Lung (tissue), 12 donors: Measurements from ENCODE around the gene PDE4B. TPM values are rescaled to one million over a fixed set of nuclear protein-coding genes. Genes with fewer than 3 reads are reported as not detected.
"Not testable (repeated sequence)": the region's sequence is repeated elsewhere in the genome, so short reads cannot be mapped to it uniquely, and the experiment has no call there.

Source experiments
- ATAC-seq: fragments of 200-7000 bp; cut with Tn5 transposase; one replicate; pipeline ENCODE4 v1.9.1; 2020; ENCODE audit warnings: moderate number of reproducible peaks; ENCODE audit not compliant: insufficient read depth, low FRiP score
- DNase-seq, 3 donors: peaks; one replicate each; pipeline ENCODE4 v3.0.0-alpha.2; 2013 to 2017
- H3K27ac ChIP-seq, 2 donors: one replicate each; pipeline ENCODE4 v1.5.1; 2013; ENCODE audit warnings: mild to moderate bottlenecking in 2 of 2, moderate library complexity in 2 of 2, control low read depth in 1 of 2, inconsistent platforms in 1 of 2, low read depth in 1 of 2, low read length in 1 of 2
- H3K27me3 ChIP-seq, 3 donors: one replicate each; pipeline ENCODE4 v1.5.1; 2013; ENCODE audit warnings: low read length in 2 of 3; ENCODE audit not compliant: control insufficient read depth in 3 of 3, insufficient read depth in 3 of 3
- H3K36me3 ChIP-seq, 4 donors: one replicate each; pipeline ENCODE4 v1.5.1; 2013; ENCODE audit warnings: low read length in 4 of 4, mild to moderate bottlenecking in 1 of 4, moderate library complexity in 1 of 4; ENCODE audit not compliant: control insufficient read depth in 4 of 4, insufficient read depth in 4 of 4
- H3K4me1 ChIP-seq, 5 donors: one replicate each; pipeline ENCODE4 v1.5.1; 2013; ENCODE audit warnings: low read length in 5 of 5, mild to moderate bottlenecking in 2 of 5, moderate library complexity in 1 of 5; ENCODE audit not compliant: control insufficient read depth in 5 of 5, insufficient read depth in 5 of 5
- H3K4me3 ChIP-seq: one replicate; pipeline ENCODE4 v1.5.1; 2013; ENCODE audit warnings: mild to moderate bottlenecking, control low read depth, moderate library complexity
- H3K9ac ChIP-seq, 2 donors: one replicate each; pipeline ENCODE4 v1.5.1; 2013; ENCODE audit warnings: low read length in 2 of 2, control low read depth in 1 of 2; ENCODE audit not compliant: insufficient read depth in 1 of 2
- H3K9me3 ChIP-seq, 4 donors: one replicate each; pipeline ENCODE4 v1.5.1; 2013; ENCODE audit warnings: low read length in 3 of 4, mild to moderate bottlenecking in 1 of 4, moderate library complexity in 1 of 4; ENCODE audit not compliant: control insufficient read depth in 4 of 4, insufficient read depth in 3 of 4
- CTCF ChIP-seq: IDR thresholded peaks from 2 replicates; pipeline ENCODE4 v1.5.1; 2012; ENCODE audit warnings: mild to moderate bottlenecking; ENCODE audit errors: control extremely low read depth, extremely low read depth
- WGBS, 2 donors: extraction: QIAGEN DNeasy Blood & Tissue Kit; methylation state at CpG; one replicate each; pipeline ENCODE4 v1.1.7; 2013; 5-methylcytosine and 5-hydroxymethylcytosine counted together
- polyA plus RNA-seq, 2 donors: library from polyadenylated mRNA; stranded (reverse); fragments of 200-250 nt; gene quantifications; one replicate each; pipeline ENCODE4 v1.2.1, GENCODE V29; 2013
- total RNA-seq, 2 donors: library from RNA; depleted of rRNA in 1 of 2; stranded (reverse); fragments of >200 nt in 1 of 2; gene quantifications; one replicate each; pipeline ENCODE4 v1.2.1, GENCODE V29; 2014 to 2021
- donor health status: control.
- donor health status: control.
- donor health status: Bipolar disorder and iron deficiency.
- donor health status: healthy.
- donor health status: DM: yes; HTN: yes; CAD: no.

PDE4B gene
- total and polyA plus RNA-seq, 4 donors: 4.0 to 96.2 (median 20.2) TPM

- H3K9me3 ChIP-seq, H3K4me1 ChIP-seq, H3K27me3 ChIP-seq, H3K36me3 ChIP-seq, H3K9ac ChIP-seq, ATAC-seq, DNase-seq, H3K4me3 ChIP-seq, H3K27ac ChIP-seq: not testable (repeated sequence)
- WGBS, 2 donors: 81 to 90% methylated on average over 3 of the region's 5 CpGs
Observed at GRCh38 chr1:66104076-66104475, 311.4 kb downstream of the PDE4B start.

- Histone ChIP-seq H3K9ac (no peak overlapping the region), H3K9me3 (no peaks in the 10 kb centered on the region), H3K27me3 (no peaks in the 10 kb centered on the region), H3K36me3 (no peaks in the 10 kb centered on the region), H3K27ac (no peak overlapping the region), H3K4me1 (no peaks in the 10 kb centered on the region), H3K4me3 (no peak overlapping the region)
- ATAC-seq: no peak
- no peak for DNase-seq
- WGBS, 2 donors: 88 to 92% methylated on average over 2 of the region's 2 CpGs
- no peak for TF ChIP-seq CTCF
Observed at GRCh38 chr1:66108624-66109023, 315.9 kb downstream of the PDE4B start.

GRCh38 chr1:66112744-66113400, 320.2 kb downstream of the PDE4B start:
- ATAC-seq (no peak), DNase-seq (no peak)
- Histone ChIP-seq H3K4me1 (no peaks in the 10 kb centered on the region), H3K27ac (no peak overlapping the region), H3K9ac (no peak overlapping the region), H3K4me3 (no peak overlapping the region), H3K9me3 (no peaks in the 10 kb centered on the region), H3K36me3 (no peaks in the 10 kb centered on the region), H3K27me3 (no peaks in the 10 kb centered on the region)
- no peak for TF ChIP-seq CTCF
- WGBS, 2 donors: 76 to 85% methylated on average over 2 of the region's 2 CpGs

GRCh38 chr1:66119148-66119547, 326.5 kb downstream of the PDE4B start:
- ATAC-seq (no peak), DNase-seq (no peak)
- Histone ChIP-seq H3K9me3 (no peaks in the 10 kb centered on the region), H3K27ac (no peak overlapping the region), H3K36me3 (no peaks in the 10 kb centered on the region), H3K27me3 (peaks cover 0 to 2% (median 0%) of the 10 kb centered on the region in 3 donors), H3K4me3 (no peak overlapping the region), H3K9ac (no peak overlapping the region), H3K4me1 (no peaks in the 10 kb centered on the region)
- no peak for TF ChIP-seq CTCF
- 87 to 92% methylated on average over 7 of the region's 7 CpGs for WGBS, 2 donors
